GM12875 (cell line): ENCODE measurements around the gene MSANTD2.
A peak's percentile ranks its signal among the peaks of the same experiment; 100 is the strongest.

Source experiments
- H3K4me3 ChIP-seq: one replicate; pipeline ENCODE4 v1.5.1; 2011; ENCODE audit warnings: low read depth, low read length, control low read depth
- CTCF ChIP-seq: IDR thresholded peaks from 2 replicates; pipeline ENCODE4 v1.5.1; 2011; ENCODE audit warnings: low read depth, mild to moderate bottlenecking, control low read depth, inconsistent platforms, low read length, moderate library complexity, borderline replicate concordance; ENCODE audit not compliant: insufficient read depth

Gene MSANTD2

GRCh38 chr11:124840666-124841065, 40.5 kb upstream of the MSANTD2 start:
- H3K4me3 ChIP-seq, result no peak overlapping the region
- TF ChIP-seq CTCF, result no peak

GRCh38 chr11:124839972-124840621, 39.9 kb upstream of the MSANTD2 start:
- no peak for TF ChIP-seq CTCF
- no peak overlapping the region for H3K4me3 ChIP-seq

GRCh38 chr11:124839128-124839971, 39.1 kb upstream of the MSANTD2 start:
- H3K4me3 ChIP-seq, result no peak overlapping the region
- TF ChIP-seq CTCF, result no peak

- H3K4me3 ChIP-seq, result no peak overlapping the region
- TF ChIP-seq CTCF, result no peak
Measured at GRCh38 chr11:124838805-124839127, 38.6 kb upstream of the MSANTD2 start.

- H3K4me3 ChIP-seq, result no peak overlapping the region
- TF ChIP-seq CTCF, result peak; percentile 52; the same call in 1 of the 2 replicates
Measured at GRCh38 chr11:124837491-124837856, 37.3 kb upstream of the MSANTD2 start.

- no peak for TF ChIP-seq CTCF
- H3K4me3 ChIP-seq, result no peak overlapping the region
Measured at GRCh38 chr11:124835918-124836317, 35.7 kb upstream of the MSANTD2 start.
